ENCODE results near the gene GALNTL6.

Gene GALNTL6

GRCh38 chr4:172599554-172599953 is 786.4 kb downstream of the GALNTL6 start:
- no peaks in the 10 kb centered on the region for H4K20me1 ChIP-seq (ENCODE audit: low read depth, low read length)
- H3K9ac ChIP-seq (ENCODE audit: low read length), result no peak overlapping the region
- TF ChIP-seq CTCF (IDR thresholded peaks at IDR 0.05; ENCODE audit: insufficient read depth, low read length, poor library complexity, severe bottlenecking), result no peak
- no peak for TF ChIP-seq EZH2phosphoT487 (conservative IDR thresholded peaks at IDR 0.05; ENCODE audit: low read length)
- no peak overlapping the region for H3K4me2 ChIP-seq (ENCODE audit: low read depth, low read length, poor library complexity, severe bottlenecking)
- no peaks in the 10 kb centered on the region for H3K9me3 ChIP-seq (ENCODE audit: insufficient read depth, low read length)
- no peak overlapping the region for H2AFZ ChIP-seq (ENCODE audit: low read depth, low read length, severe bottlenecking)
- no peaks in the 10 kb centered on the region for H3K36me3 ChIP-seq (ENCODE audit: low read length)
- H3K27ac ChIP-seq (ENCODE audit: low read depth, low read length), result no peak overlapping the region
- no peaks in the 10 kb centered on the region for H3F3A ChIP-seq (ENCODE audit: insufficient read depth)
- H3K27me3 ChIP-seq (ENCODE audit: low read length), result no peaks in the 10 kb centered on the region
- H3K4me3 ChIP-seq (ENCODE audit: insufficient read depth, low read length, poor library complexity, severe bottlenecking), result no peak overlapping the region
- H3K9me2 ChIP-seq (replicated peaks; ENCODE audit: insufficient read depth, low read length), result no peaks in the 10 kb centered on the region
- no peaks in the 10 kb centered on the region for H3K79me2 ChIP-seq (ENCODE audit: insufficient read depth, low read length)

- H3K9me2 ChIP-seq (replicated peaks; ENCODE audit: insufficient read depth, low read length), result no peaks in the 10 kb centered on the region
- no peak overlapping the region for H3K27ac ChIP-seq (ENCODE audit: low read depth, low read length)
- no peaks in the 10 kb centered on the region for H3K79me2 ChIP-seq (ENCODE audit: insufficient read depth, low read length)
- H3K9me3 ChIP-seq (ENCODE audit: insufficient read depth, low read length), result no peaks in the 10 kb centered on the region
- TF ChIP-seq CTCF (IDR thresholded peaks at IDR 0.05; ENCODE audit: insufficient read depth, low read length, poor library complexity, severe bottlenecking), result no peak
- TF ChIP-seq EZH2phosphoT487 (conservative IDR thresholded peaks at IDR 0.05; ENCODE audit: low read length), result no peak
- H3F3A ChIP-seq (ENCODE audit: insufficient read depth), result no peaks in the 10 kb centered on the region
- no peaks in the 10 kb centered on the region for H3K36me3 ChIP-seq (ENCODE audit: low read length)
- no peaks in the 10 kb centered on the region for H4K20me1 ChIP-seq (ENCODE audit: low read depth, low read length)
- no peaks in the 10 kb centered on the region for H3K27me3 ChIP-seq (ENCODE audit: low read length)
- H3K4me3 ChIP-seq (ENCODE audit: insufficient read depth, low read length, poor library complexity, severe bottlenecking), result no peak overlapping the region
- H3K4me2 ChIP-seq (ENCODE audit: low read depth, low read length, poor library complexity, severe bottlenecking), result no peak overlapping the region
- H2AFZ ChIP-seq (ENCODE audit: low read depth, low read length, severe bottlenecking), result no peak overlapping the region
- no peak overlapping the region for H3K9ac ChIP-seq (ENCODE audit: low read length)
Measured at GRCh38 chr4:172601195-172601594, 788.0 kb downstream of the GALNTL6 start.

- Histone ChIP-seq H3K27me3 (ENCODE audit: low read length) (no peaks in the 10 kb centered on the region), H2AFZ (ENCODE audit: low read depth, low read length, severe bottlenecking) (no peak overlapping the region), H3K9me3 (ENCODE audit: insufficient read depth, low read length) (no peaks in the 10 kb centered on the region), H3F3A (ENCODE audit: insufficient read depth) (no peaks in the 10 kb centered on the region), H3K27ac (ENCODE audit: low read depth, low read length) (no peak overlapping the region), H3K9ac (ENCODE audit: low read length) (no peak overlapping the region), H3K36me3 (ENCODE audit: low read length) (no peaks in the 10 kb centered on the region), H3K9me2 (replicated peaks; ENCODE audit: insufficient read depth, low read length) (no peaks in the 10 kb centered on the region), H3K4me3 (ENCODE audit: insufficient read depth, low read length, poor library complexity, severe bottlenecking) (no peak overlapping the region), H4K20me1 (ENCODE audit: low read depth, low read length) (no peaks in the 10 kb centered on the region), H3K79me2 (ENCODE audit: insufficient read depth, low read length) (no peaks in the 10 kb centered on the region), H3K4me2 (ENCODE audit: low read depth, low read length, poor library complexity, severe bottlenecking) (no peak overlapping the region)
- TF ChIP-seq CTCF (IDR thresholded peaks at IDR 0.05; ENCODE audit: insufficient read depth, low read length, poor library complexity, severe bottlenecking) (no peak), EZH2phosphoT487 (conservative IDR thresholded peaks at IDR 0.05; ENCODE audit: low read length) (no peak)
Measured at GRCh38 chr4:172619218-172619617, 806.0 kb downstream of the GALNTL6 start.
